ENCODE measurements around the gene RABAC1.
"Not testable (repeated sequence)": the region's sequence is repeated elsewhere in the genome, so short reads cannot be mapped to it uniquely, and the experiment has no call there.

The RABAC1 gene

GRCh38 chr19:41917676-41918075 lies 41.4 kb downstream of the RABAC1 start:
- DNase-seq (ENCODE audit: low spot score) = no peak
- FAIRE-seq = no peak

- FAIRE-seq = no peak
- no peak for DNase-seq (ENCODE audit: low spot score)
These were observed 43.2 kb downstream of the RABAC1 start for GRCh38 chr19:41915776-41916414.

- DNase-seq (ENCODE audit: low spot score) (no peak), FAIRE-seq (no peak)
These were observed 43.9 kb downstream of the RABAC1 start for GRCh38 chr19:41915021-41915775.

- not testable (repeated sequence) for FAIRE-seq; DNase-seq (ENCODE audit: low spot score)
These were observed 44.7 kb downstream of the RABAC1 start for GRCh38 chr19:41914424-41914834.

- FAIRE-seq (no peak), DNase-seq (ENCODE audit: low spot score) (no peak)
These were observed 45.3 kb downstream of the RABAC1 start for GRCh38 chr19:41913538-41914423.

- no peak for DNase-seq (ENCODE audit: low spot score)
- FAIRE-seq = no peak
These were observed 46.1 kb downstream of the RABAC1 start for GRCh38 chr19:41912899-41913537.

- DNase-seq (ENCODE audit: low spot score) (no peak), FAIRE-seq (no peak)
These were observed 47.0 kb downstream of the RABAC1 start for GRCh38 chr19:41911889-41912731.

GRCh38 chr19:41910992-41911888 lies 47.9 kb downstream of the RABAC1 start:
- no peak for FAIRE-seq

GRCh38 chr19:41910240-41910991 lies 48.7 kb downstream of the RABAC1 start:
- no peak for DNase-seq (ENCODE audit: low spot score)
- FAIRE-seq = no peak

More at GRCh38 chr19:41910992-41911888, 47.9 kb downstream of the RABAC1 start:
- DNase-seq (ENCODE audit: low spot score) = no peak

- FAIRE-seq = no peak
- no peak for DNase-seq (ENCODE audit: low spot score)
These were observed 49.4 kb downstream of the RABAC1 start for GRCh38 chr19:41909706-41910105.

GRCh38 chr19:41908724-41909464 lies 50.2 kb downstream of the RABAC1 start:
- DNase-seq (ENCODE audit: low spot score) (no peak), FAIRE-seq (no peak)

GRCh38 chr19:41907994-41908615 lies 51.0 kb downstream of the RABAC1 start:
- DNase-seq (ENCODE audit: low spot score) = no peak
- FAIRE-seq = no peak

- FAIRE-seq (no peak), DNase-seq (ENCODE audit: low spot score) (no peak)
These were observed 52.0 kb downstream of the RABAC1 start for GRCh38 chr19:41906916-41907680.

Data from RCC 7860 (cell line).